ENCODE data around the gene INPP5D.

DNA sequence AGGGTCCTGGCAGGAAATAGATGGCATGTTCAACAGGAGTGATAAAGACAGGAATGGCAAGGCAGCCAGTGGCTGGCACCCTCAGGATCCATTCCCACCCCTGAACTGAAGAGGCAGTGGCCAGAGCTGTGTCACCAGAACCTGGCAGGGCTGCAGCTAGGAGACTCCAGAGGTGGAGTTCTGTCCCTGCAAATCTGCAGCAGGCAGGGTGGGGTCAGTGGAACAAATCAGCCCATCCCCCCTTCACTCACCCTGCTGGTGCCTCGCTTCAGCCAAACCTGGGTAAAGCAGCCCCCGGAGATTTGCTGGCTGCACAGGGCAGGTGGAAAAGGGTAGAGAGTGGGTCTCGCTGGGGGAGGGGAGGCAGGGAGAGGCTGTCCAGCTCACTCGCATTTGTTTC is 12.7 kb downstream of the INPP5D start:
- TF ChIP-seq, protein P1, sequence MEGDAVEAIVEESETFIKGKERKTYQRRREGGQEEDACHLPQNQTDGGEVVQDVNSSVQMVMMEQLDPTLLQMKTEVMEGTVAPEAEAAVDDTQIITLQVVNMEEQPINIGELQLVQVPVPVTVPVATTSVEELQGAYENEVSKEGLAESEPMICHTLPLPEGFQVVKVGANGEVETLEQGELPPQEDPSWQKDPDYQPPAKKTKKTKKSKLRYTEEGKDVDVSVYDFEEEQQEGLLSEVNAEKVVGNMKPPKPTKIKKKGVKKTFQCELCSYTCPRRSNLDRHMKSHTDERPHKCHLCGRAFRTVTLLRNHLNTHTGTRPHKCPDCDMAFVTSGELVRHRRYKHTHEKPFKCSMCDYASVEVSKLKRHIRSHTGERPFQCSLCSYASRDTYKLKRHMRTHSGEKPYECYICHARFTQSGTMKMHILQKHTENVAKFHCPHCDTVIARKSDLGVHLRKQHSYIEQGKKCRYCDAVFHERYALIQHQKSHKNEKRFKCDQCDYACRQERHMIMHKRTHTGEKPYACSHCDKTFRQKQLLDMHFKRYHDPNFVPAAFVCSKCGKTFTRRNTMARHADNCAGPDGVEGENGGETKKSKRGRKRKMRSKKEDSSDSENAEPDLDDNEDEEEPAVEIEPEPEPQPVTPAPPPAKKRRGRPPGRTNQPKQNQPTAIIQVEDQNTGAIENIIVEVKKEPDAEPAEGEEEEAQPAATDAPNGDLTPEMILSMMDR (IDR thresholded peaks at IDR 0.05) = no peak
- TF ChIP-seq POLR2A (IDR thresholded peaks at IDR 0.05) = no peak

Data from suprapubic skin (tissue), 3 donors.